ENCODE data around the gene EMC7.

The EMC7 gene

GRCh38 chr15:34038871-34039789, 62.5 kb downstream of the EMC7 start, which contains the start of gene AVEN:
Gene AVEN, minus strand, starts transcription at chr15:34039204. Its CDS starts 158 bp downstream, at chr15:34039046.
- peak; percentile 3 to 22 for DNase-seq (ENCODE audit: low read depth in 2 of 2)

- peak; percentile 26 to 50 for DNase-seq (ENCODE audit: low read depth in 2 of 2)
Observed at GRCh38 chr15:34038023-34038870, 63.4 kb downstream of the EMC7 start.

Data from stimulated activated CD4-positive, alpha-beta T cell treated with anti-CD3 and anti-CD28 coated beads, Interleukin-1b, Interleukin-23, amount 100 ng/mL, for 1 hour (primary cell).